Lung microvascular endothelial cell (primary cell): ENCODE measurements around the gene PRR36. TPM values are rescaled to one million over a fixed set of nuclear protein-coding genes. Genes with fewer than 3 reads are reported as not detected.
"Not testable (repeated sequence)": the region's sequence is repeated elsewhere in the genome, so short reads cannot be mapped to it uniquely, and the experiment has no call there.

Experiments used
- DNase-seq, 2 donors: peaks; one replicate each; pipeline versions ENCODE4 v3.0.0 to v3.0.0-alpha.2; 2010; ENCODE audit warnings: low read depth in 2 of 2
- total RNA-seq: library from RNA; depleted of rRNA; stranded (reverse); fragments of >200 nt; gene quantifications from 2 replicates; pipeline ENCODE4 v1.2.1, GENCODE V29; 2014

Gene PRR36
- not detected in 2 replicates for total RNA-seq

- DNase-seq = peak in 1 of 2 donors; percentile 62
These were observed at the start of gene PRR36 for GRCh38 chr19:7874076-7874896. Gene PRR36 (minus strand): TSS chr19:7874390. CDS start chr19:7873689, 701 bp downstream.

- no peak for DNase-seq
These were observed 49.4 kb upstream of the PRR36 start for GRCh38 chr19:7923295-7924191.

DNA sequence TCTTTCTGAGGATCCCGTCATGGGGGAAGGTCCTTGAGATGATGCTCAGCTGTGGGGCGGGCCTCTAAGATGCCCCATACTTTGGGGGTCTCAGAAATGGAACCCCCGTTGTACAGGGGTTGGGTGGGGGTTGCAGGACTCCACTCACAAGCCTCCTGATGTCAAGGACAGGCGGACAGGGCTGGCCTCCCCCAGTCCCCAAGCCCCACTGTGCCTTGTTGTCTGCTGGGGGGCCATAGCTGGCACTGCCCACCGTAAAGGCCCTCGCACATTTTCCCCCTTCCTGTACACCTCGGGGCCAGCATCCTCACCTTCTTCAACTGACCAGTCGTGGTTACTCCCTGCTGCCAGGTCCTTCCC, 48.6 kb upstream of the PRR36 start:
- DNase-seq = no peak

DNA sequence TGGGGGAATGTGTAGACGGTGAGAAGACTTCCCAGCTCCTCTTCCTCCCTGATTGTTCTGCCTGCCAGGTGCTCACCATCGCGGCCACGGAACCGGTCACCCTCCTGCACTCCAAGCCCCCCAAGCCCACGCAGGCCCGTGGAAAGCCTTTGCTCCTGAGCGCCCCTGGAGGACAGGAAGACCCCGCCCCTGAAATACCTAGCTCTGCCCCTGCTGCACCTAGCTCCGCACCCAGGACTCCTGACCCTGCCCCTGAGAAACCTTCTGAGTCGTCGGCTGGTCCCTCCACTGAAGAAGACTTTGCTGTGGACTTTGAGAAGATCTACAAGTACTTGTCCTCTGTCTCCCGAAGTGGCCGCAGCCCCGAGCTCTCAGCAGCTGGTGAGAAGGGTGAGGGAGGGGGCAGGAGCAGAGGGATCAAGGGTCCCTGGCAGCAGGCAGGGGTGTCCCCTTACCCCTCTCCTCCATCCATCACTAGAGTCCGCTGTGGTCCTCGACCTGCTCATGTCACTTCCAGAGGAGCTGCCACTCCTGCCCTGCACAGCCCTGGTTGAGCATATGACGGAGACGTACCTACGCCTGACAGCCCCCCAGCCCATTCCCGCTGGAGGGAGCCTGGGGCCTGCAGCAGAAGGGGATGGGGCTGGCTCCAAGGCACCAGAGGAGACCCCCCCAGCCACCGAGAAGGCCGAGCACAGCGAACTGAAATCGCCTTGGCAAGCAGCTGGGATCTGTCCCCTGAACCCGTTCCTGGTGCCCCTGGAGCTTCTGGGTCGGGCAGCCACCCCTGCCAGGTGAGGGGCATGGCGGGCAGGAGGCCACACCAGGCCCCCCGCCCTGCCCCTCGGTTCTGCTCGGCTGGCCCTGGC, 48.0 kb upstream of the PRR36 start:
- no peak for DNase-seq

DNA sequence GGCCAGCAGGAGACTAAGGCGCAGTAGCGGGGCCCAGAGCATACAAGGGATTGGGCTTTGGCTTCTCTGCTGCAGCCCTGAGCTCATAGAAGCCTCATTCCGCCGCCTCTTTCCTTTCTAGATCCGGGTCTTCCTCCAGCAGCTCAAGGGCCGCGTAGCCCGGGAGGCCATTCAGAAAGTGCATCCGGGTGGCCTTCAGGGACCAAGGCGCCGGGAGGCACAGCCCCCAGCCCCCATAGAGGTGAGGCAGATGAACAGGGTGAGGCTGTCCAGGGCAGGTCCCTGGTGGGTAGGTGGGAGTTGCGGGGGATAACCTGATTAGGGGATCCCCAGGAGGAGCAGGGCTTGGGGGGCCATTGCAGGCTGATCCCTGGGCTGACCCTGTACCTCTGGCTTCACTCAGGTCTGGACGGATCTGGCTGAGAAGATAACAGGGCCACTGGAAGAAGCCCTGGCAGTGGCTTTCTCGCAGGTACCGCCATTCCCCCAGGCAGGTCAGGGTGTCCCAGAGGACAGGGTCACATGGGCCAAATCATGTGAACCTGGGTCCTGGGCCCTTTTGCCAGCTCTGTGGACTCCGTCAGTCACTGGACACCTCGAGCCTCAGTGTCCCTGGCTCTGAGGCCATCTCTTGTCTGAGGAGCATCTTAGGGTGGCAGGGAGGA, 47.2 kb upstream of the PRR36 start:
- DNase-seq = peak in 1 of 2 donors; percentile 40

DNA sequence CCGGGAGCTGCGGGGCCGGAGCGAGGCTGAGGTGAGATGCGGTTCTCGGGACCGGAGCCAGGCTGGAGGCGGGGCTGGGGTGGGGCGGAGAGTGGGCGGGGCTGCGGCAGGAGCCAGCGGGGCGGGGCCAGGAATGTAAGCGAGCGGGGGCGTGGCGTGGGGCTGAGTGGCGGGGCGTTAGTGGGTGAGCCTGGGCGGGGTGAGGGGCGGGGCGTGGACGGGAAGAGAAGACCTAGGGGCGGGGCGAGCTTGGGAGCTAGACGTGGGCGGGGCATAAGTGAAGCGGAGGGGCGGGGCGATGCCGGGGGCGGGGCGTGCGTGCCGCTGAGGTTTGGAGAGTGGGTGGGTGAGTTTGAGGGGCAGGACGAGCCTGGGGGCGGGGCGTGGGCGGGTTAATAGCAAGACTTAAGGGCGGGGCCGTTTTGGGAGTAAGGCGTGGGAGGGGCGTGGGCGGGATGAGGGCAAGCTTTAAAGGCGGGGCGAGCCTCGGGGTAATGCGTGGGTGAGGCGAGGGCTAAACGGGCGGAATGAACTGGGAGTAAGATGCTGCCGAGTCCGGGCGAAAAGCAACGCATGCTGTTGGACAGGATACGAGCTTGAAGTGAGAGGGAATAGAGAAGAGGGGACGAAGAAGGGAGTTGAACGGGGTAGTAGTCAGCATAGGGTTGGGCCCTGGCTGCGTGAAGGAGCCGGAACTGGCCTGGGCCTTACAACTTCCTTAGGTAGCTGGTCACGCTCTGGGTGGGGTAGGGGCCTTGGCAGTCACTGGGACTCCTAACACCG, 46.5 kb upstream of the PRR36 start:
- DNase-seq = peak; percentile 98 to 99

DNA sequence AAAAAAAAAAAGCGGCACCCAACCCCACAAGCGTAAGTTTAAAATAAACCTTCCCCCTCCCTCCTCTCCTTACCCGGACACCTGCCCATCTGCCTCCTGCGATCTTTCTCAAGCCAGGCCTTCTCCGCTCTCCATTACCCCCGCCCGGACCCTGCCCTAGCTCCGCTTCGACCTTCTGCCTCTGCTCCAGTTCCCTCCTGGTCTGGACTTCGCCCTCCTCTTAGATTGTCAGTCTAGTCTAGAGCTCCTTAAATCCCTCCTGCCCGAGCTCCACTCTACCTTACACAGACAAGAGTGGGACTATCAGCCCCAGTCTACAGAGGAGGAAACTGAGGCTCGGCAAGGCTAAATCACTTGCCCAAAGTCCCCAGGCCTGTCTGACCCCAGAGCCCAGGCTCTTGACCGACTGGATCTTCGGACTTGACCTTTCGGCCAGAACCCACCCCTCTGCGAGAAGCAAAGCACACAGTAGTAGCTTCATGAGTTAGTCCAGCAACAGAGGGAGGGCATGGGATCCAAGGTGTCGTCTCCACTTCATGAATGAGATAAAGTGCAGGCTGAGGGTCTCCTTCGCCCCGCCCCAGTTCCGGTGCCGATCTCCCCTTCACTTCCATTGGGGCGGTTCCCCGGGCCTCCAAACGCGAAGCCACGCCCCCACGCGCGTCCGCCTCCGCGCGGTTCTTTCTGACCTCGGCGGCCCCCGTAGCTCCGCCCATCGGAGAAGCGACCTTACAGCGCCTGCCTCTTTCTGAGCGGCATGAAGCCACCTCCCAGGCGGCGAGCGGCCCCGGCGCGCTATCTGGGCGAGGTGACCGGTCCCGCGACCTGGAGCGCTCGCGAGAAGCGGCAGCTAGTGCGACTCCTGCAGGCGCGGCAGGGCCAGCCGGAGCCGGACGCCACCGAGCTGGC, 45.7 kb upstream of the PRR36 start, which contains the start of gene SNAPC2:
Gene SNAPC2, plus strand, starts transcription at position 729 of the 909 bp plus-strand sequence. Its CDS starts 29 bp downstream, at position 758.
- DNase-seq = peak; percentile 94

GRCh38 chr19:7918615-7919421, 44.6 kb upstream of the PRR36 start:
- DNase-seq = no peak

DNA sequence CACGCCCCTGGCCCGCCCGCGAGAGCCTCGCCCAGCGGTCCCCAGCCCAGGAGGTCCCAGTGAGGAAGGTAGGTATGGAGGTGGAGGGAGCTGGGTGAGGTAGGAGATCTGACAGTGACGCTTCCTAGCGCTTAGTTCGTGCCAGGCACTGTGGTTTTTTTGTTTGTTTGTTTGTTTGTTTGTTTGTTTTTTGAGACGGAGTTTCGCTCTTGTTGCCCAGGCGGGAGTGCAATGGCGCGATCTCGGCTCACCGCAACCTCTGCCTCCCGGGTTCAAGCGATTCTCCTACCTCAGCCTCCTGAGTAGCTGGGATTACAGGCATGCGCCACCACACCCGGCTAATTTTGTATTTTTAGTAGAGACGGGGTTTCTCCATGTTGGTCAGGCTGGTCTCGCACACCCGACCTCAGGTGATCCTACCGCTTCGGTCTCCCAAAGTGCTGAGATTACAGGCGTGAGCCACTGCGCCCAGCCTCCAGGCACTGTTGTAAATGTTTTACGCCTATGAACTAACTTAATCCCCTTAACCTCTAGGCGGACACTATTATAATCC, 43.9 kb upstream of the PRR36 start:
- DNase-seq = not testable (repeated sequence)

DNA sequence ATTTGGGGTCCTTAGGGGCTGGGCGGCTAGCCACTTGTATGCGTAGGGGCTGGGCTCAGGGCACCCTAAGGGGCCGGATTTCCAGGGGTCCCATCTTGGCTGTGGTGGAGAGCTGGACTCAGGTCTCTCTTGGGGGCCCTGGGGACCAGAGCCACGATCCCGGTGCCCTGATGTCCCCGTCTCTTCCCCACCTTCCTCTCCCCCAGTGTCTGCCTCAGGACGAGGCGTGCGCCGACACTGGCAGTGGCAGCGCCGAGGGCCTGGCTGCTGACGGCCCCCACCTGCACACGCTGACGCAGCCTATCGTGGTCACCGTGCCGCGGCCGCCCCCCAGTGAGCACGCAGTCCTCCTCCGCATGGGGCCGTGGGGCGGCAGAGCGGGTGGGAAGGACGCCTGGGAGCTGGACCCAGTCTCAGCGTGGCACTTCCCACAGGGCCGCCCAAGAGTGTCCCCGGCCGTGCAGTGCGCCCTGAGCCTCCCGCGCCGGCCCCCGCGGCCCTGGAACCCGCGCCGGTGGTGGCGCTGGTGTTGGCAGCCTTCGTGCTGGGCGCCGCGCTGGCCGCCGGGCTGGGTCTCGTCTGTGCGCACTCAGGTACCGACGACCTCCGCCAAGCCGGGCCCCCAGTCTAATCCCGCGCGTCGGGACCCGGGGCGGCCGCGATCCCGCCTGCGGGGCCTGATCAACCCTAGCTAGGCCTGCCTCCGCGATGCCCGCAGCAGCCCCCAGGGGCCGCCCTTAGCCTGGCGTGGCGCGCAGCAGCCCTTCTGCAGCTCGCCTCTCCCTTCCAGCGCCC, 43.3 kb upstream of the PRR36 start:
- peak; percentile 66 to 72 for DNase-seq

DNA sequence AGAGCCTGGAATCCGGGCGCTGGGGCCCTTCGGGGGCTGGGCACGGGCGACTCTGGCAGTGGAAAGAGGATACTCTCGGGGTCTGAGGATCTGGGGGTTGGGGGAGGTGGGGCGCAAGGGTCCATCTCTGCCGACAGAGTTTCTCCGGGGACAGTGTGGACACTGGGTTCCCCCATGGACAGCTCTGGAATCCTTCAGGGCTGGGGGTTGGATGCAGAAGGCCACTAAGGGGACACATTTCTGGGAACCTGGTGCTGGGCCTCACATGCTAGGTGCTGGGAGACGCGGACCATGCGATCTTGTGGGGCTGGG, 42.7 kb upstream of the PRR36 start:
- no peak for DNase-seq

GRCh38 chr19:7916103-7916954, 42.1 kb upstream of the PRR36 start:
- DNase-seq = no peak

DNA sequence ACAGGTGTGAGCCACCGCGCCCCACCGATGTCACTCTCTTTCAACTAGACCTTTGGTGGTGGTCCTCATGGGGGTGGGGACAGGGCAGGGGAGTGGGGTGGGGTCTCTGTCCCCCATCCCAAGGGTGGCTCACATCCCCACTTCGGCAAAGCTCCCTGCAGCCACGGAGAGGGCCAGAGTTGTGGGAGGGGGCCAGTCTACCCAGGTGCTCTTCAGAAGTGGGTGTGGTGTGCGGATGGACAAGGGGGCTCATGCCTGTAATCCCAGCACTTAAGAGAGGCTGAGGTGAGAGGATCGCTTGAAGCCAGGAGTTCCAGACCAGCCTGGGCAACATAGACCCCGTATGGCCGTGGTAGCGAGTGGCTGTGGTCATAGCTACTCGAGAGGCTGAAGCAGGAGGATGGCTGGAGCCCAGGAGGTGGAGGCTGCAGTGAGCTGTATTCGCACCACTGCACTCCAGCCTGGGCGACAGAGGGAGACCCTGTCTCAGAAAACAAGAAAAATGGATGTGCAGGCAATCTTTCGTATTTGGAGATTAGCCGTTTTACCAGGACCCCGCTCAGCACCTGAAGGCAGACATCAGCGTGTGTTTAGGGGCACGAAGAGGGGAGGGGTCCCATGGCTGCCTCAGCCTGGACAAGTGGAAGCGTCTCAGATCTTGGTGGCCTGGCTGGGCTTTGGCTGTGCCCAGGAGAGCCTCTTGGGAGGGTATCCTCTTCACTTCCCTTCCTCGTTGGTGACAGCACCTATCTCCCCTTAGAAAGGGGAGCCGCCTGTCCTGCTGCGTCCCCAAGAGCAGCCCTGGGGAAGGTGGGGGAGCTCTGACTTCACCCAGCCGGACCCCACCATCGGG, 41.3 kb upstream of the PRR36 start:
- DNase-seq = no peak

- no peak for DNase-seq
These were observed 40.4 kb upstream of the PRR36 start, which contains the start of gene TGFBR3L for GRCh38 chr19:7914598-7915045. Gene TGFBR3L (plus strand): TSS chr19:7914830.

DNA sequence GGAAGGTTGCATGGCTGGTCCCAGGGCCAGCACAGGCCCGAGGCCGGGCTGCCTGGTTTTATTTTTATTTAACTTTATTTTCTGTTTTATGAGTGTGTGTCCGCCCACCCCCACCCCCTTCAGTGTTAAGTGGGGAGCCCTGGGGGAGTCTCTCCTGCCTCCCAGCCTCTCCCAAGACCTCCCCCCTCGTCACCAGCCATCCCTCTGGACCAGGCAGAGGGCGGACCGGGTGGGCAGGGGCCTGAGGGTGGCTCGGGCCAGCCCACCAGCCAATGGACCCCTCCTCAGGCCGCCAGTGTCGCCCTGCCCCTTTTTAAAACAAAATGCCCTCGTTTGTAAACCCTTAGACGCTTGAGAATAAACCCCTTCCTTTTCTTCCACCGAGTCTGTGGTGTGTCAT, 39.9 kb upstream of the PRR36 start:
- no peak for DNase-seq
